Right cardiac atrium (tissue), 5 donors: ENCODE measurements around the gene GPR132. TPM values are rescaled to one million over a fixed set of nuclear protein-coding genes. Genes with fewer than 3 reads are reported as not detected.

Experiments used
- ATAC-seq, 2 donors: fragments of 200-7000 bp; cut with Tn5 transposase; one replicate each; pipeline versions ENCODE4 v1.8.0 to v1.9.1; 2020; ENCODE audit warnings: moderate library complexity in 2 of 2, mild to moderate bottlenecking in 1 of 2
- DNase-seq, 3 donors: peaks; one replicate each; pipeline ENCODE4 v3.0.0-alpha.2; 2020
- H3K27ac ChIP-seq: one replicate; pipeline ENCODE4 v1.5.1; 2013; ENCODE audit warnings: mild to moderate bottlenecking, low read length, control low read depth, moderate library complexity
- H3K27me3 ChIP-seq: one replicate; pipeline ENCODE4 v1.6.1; 2013; ENCODE audit not compliant: control insufficient read depth, insufficient read depth
- H3K4me1 ChIP-seq: one replicate; pipeline ENCODE4 v1.6.1; 2013; ENCODE audit warnings: low read length; ENCODE audit not compliant: control insufficient read depth, insufficient read depth
- H3K4me3 ChIP-seq: one replicate; pipeline ENCODE4 v1.5.1; 2013; ENCODE audit warnings: low read length, control low read depth
- H3K9me3 ChIP-seq: one replicate; pipeline ENCODE4 v1.6.1; 2013; ENCODE audit warnings: low read length; ENCODE audit not compliant: control insufficient read depth
- WGBS: extraction: QIAGEN DNeasy Blood & Tissue Kit; methylation state at CpG from one replicate; pipeline ENCODE4 v1.1.7; 2013; 5-methylcytosine and 5-hydroxymethylcytosine counted together
- intact Hi-C, 4 donors: fragments of 100-400 bp; cut with DNase I; formaldehyde crosslinking; loops; one replicate each; pipeline versions ENCODE4 v1.11.0 to v1.14.0; 2022 to 2023
- polyA plus RNA-seq: library from polyadenylated mRNA; stranded (reverse); fragments of 200-250 nt; gene quantifications from one replicate; pipeline ENCODE4 v1.2.3, GENCODE V29; 2013
- total RNA-seq, 4 donors: library from RNA; stranded (reverse); fragmentation: NEBNext Ultra II Directional; extraction: Animal tissue kit (Norgen Biotek cat#: 25700); gene quantifications; one replicate each; pipeline ENCODE4 v1.2.1, GENCODE V29; 2021
- donor health status: healthy with polysubstance abuse.
- donor health status: DM: no; HTN: yes; CAD: no.
- donor health status: DM: no; HTN: no; CAD: no.
- donor health status: DM: no; HTN: yes; CAD: no; lungs with severe emphysema.
- donor health status: DM: yes; HTN: yes; CAD: no.

Gene GPR132
- total and polyA plus RNA-seq, 5 donors: 0.32 to 0.80 (median 0.70) TPM

- no peaks in the 10 kb centered on the region for H3K27me3 ChIP-seq
- DNase-seq (peak in 2 of 3 donors; percentile 15 to 48), ATAC-seq (peak; percentile 17 to 32)
- H3K4me1 ChIP-seq: no peaks in the 10 kb centered on the region
- H3K4me3 ChIP-seq: no peak overlapping the region
- WGBS: 83% methylated on average over 21 of the region's 21 CpGs
- intact Hi-C loops: no loop called here
- H3K27ac ChIP-seq: no peak overlapping the region
- no peaks in the 10 kb centered on the region for H3K9me3 ChIP-seq
Measured at GRCh38 chr14:105005929-105006830, 59.0 kb downstream of the GPR132 start.

- Histone ChIP-seq H3K4me1 (no peaks in the 10 kb centered on the region), H3K27ac (no peak overlapping the region), H3K27me3 (no peaks in the 10 kb centered on the region), H3K4me3 (no peak overlapping the region), H3K9me3 (no peaks in the 10 kb centered on the region)
- ATAC-seq: peak in 1 of 2 donors; percentile 26
- peak in 2 of 3 donors; percentile 34 to 47 for DNase-seq
- intact Hi-C loops: no loop called here
- WGBS: 89% methylated on average over 20 of the region's 20 CpGs
Measured at GRCh38 chr14:105005329-105005928, 59.8 kb downstream of the GPR132 start.

Other genes starting within 250 kb of the GPR132 start
- 10 to 100 TPM; 10.4 to 19.1 (median 11.9) TPM for gene CEP170B, start 200.2 kb downstream of the GPR132 start, total RNA-seq
- 8.4 TPM for gene CEP170B, start 200.2 kb downstream of the GPR132 start, polyA plus RNA-seq
- under 1 TPM; 0.06 to 0.88 (median 0.20) TPM for gene PLD4, start 140.6 kb downstream of the GPR132 start, total RNA-seq
- 0.05 TPM for gene PLD4, start 140.6 kb downstream of the GPR132 start, polyA plus RNA-seq
- 1 to 10 TPM; 2.5 to 5.7 (median 3.3) TPM for gene AHNAK2, start 87.1 kb downstream of the GPR132 start, total RNA-seq
- gene AHNAK2, start 87.1 kb downstream of the GPR132 start, polyA plus RNA-seq: 2.0 TPM
- 1 to 10 TPM; 1.8 to 4.2 (median 3.1) TPM for gene CLBA1, start 79.6 kb downstream of the GPR132 start, total RNA-seq
- 2.4 TPM for gene CLBA1, start 79.6 kb downstream of the GPR132 start, polyA plus RNA-seq
- 1 to 10 TPM; 2.9 to 3.9 (median 3.3) TPM for gene CDCA4, start 44.3 kb downstream of the GPR132 start, total RNA-seq
- gene CDCA4, start 44.3 kb downstream of the GPR132 start, polyA plus RNA-seq: 2.5 TPM
- gene JAG2, start 103.3 kb upstream of the GPR132 start, total RNA-seq: 10 to 100 TPM; 16.5 to 21.3 (median 17.4) TPM
- 17.8 TPM for gene JAG2, start 103.3 kb upstream of the GPR132 start, polyA plus RNA-seq
- gene NUDT14, start 115.9 kb upstream of the GPR132 start, total RNA-seq: 10 to 100 TPM; 23.9 to 35.5 (median 32.0) TPM
- 31.4 TPM for gene NUDT14, start 115.9 kb upstream of the GPR132 start, polyA plus RNA-seq
- gene BTBD6, start 183.1 kb upstream of the GPR132 start, total RNA-seq: 10 to 100 TPM; 28.1 to 40.5 (median 35.8) TPM
- 42.2 TPM for gene BTBD6, start 183.1 kb upstream of the GPR132 start, polyA plus RNA-seq
- gene BRF1, start 235.6 kb upstream of the GPR132 start, total RNA-seq: 10 to 100 TPM; 18.1 to 21.1 (median 18.4) TPM
- gene BRF1, start 235.6 kb upstream of the GPR132 start, polyA plus RNA-seq: 17.9 TPM
- gene PACS2, start 249.3 kb upstream of the GPR132 start, total RNA-seq: 10 to 100 TPM; 50.6 to 67.0 (median 64.4) TPM
- 63.0 TPM for gene PACS2, start 249.3 kb upstream of the GPR132 start, polyA plus RNA-seq